ENCODE results near the gene DNAJC5G.

GRCh38 chr2:27241761-27242613, 33.2 kb upstream of the DNAJC5G start:
- TF ChIP-seq ZNF558 (CRISPR knock-in tag; IDR thresholded peaks at IDR 0.05; ENCODE audit: borderline replicate concordance), result no peak
- TF ChIP-seq ZNF333 (CRISPR knock-in tag; IDR thresholded peaks at IDR 0.05; ENCODE audit: borderline replicate concordance), result no peak
- TF ChIP-seq ZNF639 (CRISPR knock-in tag; conservative IDR thresholded peaks at IDR 0.05), result no peak
